PFSK-1 (cell line): ENCODE results near the gene OPCML.

Source experiments
- POLR2AphosphoS5 ChIP-seq: IDR thresholded peaks from 2 replicates; pipeline ENCODE4 v1.6.1; 2012; ENCODE audit warnings: low read depth, mild to moderate bottlenecking, control low read depth, low read length, moderate library complexity
- SIN3A ChIP-seq: IDR thresholded peaks from 2 replicates; pipeline ENCODE4 v1.6.1; 2012; ENCODE audit warnings: mild to moderate bottlenecking, low read length, moderate library complexity, borderline replicate concordance; ENCODE audit not compliant: insufficient read depth
- TAF1 ChIP-seq: IDR thresholded peaks from 2 replicates; pipeline ENCODE4 v1.6.1; 2012; ENCODE audit warnings: low read length, control low read depth, borderline replicate concordance; ENCODE audit not compliant: insufficient read depth
- TF ChIP-seq, protein P1 (sequence below), 2 experiments: IDR thresholded peaks; 2 replicates each; pipeline versions ENCODE4 v1.6.1 to v1.8.0; 2011 to 2012; ENCODE audit warnings: low read depth in 2 of 2, low read length in 2 of 2, control low read depth in 1 of 2, inconsistent platforms in 1 of 2, mild to moderate bottlenecking in 1 of 2, moderate library complexity in 1 of 2; ENCODE audit not compliant: insufficient read depth in 1 of 2

DNA sequence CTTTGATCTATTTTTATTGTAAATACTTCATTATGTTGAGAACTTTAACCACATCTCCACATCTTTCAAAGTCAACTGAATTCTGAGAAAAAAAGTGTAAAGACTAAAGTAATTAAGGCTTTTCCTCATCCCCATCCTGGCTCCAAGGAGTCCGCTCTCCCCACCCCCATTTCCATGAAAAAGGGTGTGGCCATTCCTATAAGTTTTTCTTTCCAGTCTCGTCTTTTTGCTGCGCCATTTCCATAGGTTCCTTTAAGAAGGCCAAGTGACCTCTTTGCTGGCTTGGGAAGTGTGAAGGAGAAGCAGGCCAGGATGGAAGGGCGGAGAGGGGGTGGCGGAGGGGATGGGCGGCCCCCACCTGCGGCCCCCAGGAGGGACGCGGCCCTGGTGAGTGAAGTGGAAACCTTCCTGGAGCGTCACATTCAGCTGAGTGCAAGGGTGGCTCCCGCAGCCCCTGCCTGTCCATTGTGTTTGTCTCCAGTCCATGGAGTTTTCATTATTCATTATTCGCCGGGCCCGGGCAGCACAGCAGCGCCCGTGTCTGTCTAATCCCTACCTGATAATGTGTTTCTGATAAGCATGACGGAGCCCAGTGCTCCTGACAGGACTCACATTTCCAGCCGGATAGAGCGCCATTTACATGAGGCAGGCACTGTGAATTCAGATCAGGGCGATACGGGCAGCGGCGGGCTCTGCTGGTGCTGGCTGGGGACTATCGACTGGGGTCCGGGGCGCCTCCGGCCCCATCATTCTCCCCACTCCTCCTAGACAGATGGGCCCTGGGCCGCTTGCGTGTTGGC is 739.8 kb downstream of the OPCML start:
- TF ChIP-seq, protein P1, sequence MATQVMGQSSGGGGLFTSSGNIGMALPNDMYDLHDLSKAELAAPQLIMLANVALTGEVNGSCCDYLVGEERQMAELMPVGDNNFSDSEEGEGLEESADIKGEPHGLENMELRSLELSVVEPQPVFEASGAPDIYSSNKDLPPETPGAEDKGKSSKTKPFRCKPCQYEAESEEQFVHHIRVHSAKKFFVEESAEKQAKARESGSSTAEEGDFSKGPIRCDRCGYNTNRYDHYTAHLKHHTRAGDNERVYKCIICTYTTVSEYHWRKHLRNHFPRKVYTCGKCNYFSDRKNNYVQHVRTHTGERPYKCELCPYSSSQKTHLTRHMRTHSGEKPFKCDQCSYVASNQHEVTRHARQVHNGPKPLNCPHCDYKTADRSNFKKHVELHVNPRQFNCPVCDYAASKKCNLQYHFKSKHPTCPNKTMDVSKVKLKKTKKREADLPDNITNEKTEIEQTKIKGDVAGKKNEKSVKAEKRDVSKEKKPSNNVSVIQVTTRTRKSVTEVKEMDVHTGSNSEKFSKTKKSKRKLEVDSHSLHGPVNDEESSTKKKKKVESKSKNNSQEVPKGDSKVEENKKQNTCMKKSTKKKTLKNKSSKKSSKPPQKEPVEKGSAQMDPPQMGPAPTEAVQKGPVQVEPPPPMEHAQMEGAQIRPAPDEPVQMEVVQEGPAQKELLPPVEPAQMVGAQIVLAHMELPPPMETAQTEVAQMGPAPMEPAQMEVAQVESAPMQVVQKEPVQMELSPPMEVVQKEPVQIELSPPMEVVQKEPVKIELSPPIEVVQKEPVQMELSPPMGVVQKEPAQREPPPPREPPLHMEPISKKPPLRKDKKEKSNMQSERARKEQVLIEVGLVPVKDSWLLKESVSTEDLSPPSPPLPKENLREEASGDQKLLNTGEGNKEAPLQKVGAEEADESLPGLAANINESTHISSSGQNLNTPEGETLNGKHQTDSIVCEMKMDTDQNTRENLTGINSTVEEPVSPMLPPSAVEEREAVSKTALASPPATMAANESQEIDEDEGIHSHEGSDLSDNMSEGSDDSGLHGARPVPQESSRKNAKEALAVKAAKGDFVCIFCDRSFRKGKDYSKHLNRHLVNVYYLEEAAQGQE (IDR thresholded peaks at IDR 0.05; ENCODE audit: insufficient read depth in 1 of 2, low read depth in 2 of 2, low read length in 2 of 2) = no peak
- TF ChIP-seq POLR2AphosphoS5 = no peak
- no peak for TF ChIP-seq TAF1
- no peak for TF ChIP-seq SIN3A
